ENCODE data around the gene NLE1.
"Not testable (repeated sequence)": the region's sequence is repeated elsewhere in the genome, so short reads cannot be mapped to it uniquely, and the experiment has no call there.

DNA sequence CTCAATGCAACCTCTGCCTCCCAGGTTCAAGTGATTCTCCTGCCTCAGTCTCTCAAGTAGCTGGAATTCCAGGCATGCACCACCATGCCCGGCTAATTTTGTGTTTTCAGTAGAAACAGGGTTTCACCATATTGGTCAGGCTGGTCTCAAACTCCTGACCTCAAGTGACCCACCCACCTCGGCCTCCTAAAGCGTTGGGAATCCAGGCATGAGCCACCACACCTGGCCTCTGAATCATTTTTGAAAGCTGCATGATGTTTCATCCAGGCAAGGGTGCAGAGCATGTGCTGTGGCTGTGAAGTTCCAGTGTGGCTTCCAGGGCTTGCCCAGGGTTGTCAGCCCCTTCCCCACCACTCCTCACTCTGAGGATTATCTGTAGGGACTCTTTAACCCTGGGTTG, 30.2 kb upstream of the NLE1 start:
- TF ChIP-seq, protein P1, sequence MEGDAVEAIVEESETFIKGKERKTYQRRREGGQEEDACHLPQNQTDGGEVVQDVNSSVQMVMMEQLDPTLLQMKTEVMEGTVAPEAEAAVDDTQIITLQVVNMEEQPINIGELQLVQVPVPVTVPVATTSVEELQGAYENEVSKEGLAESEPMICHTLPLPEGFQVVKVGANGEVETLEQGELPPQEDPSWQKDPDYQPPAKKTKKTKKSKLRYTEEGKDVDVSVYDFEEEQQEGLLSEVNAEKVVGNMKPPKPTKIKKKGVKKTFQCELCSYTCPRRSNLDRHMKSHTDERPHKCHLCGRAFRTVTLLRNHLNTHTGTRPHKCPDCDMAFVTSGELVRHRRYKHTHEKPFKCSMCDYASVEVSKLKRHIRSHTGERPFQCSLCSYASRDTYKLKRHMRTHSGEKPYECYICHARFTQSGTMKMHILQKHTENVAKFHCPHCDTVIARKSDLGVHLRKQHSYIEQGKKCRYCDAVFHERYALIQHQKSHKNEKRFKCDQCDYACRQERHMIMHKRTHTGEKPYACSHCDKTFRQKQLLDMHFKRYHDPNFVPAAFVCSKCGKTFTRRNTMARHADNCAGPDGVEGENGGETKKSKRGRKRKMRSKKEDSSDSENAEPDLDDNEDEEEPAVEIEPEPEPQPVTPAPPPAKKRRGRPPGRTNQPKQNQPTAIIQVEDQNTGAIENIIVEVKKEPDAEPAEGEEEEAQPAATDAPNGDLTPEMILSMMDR (IDR thresholded peaks at IDR 0.05; ENCODE audit: low read depth, low read length, missing input control) = not testable (repeated sequence)
- TF ChIP-seq RAD21 (IDR thresholded peaks at IDR 0.05); FOXA1 (IDR thresholded peaks at IDR 0.05); EGR1 (IDR thresholded peaks at IDR 0.05; ENCODE audit: low read depth in 2 of 2): not testable (repeated sequence)

Measured in liver (tissue), 3 donors.